ENCODE data around the gene UMAD1. TPM values are rescaled to one million over a fixed set of nuclear protein-coding genes. Genes with fewer than 3 reads are reported as not detected.

Gene UMAD1
- total RNA-seq, 2 donors from 2014 or later: 19.5 to 31.4 TPM

DNA sequence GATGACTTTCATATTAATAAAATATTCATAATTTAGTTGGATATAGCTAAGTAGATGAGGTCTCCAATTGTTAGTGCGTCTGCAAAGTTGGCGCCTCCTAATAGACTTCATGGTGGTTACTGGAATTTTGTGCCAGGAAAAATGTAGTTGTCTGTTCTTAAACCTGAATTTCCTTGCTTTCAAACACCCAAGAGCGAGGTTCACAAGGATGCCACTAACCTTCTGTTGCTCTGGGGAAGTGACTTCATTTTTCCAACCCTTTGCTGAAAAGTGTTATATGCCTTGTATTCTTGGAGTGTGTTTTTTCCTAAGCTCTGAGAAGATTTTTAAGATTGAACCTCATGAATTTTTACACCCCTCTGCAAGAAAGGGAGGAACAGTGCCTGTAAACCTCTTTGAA lies 229.1 kb downstream of the UMAD1 start:
- TF ChIP-seq, protein P1, sequence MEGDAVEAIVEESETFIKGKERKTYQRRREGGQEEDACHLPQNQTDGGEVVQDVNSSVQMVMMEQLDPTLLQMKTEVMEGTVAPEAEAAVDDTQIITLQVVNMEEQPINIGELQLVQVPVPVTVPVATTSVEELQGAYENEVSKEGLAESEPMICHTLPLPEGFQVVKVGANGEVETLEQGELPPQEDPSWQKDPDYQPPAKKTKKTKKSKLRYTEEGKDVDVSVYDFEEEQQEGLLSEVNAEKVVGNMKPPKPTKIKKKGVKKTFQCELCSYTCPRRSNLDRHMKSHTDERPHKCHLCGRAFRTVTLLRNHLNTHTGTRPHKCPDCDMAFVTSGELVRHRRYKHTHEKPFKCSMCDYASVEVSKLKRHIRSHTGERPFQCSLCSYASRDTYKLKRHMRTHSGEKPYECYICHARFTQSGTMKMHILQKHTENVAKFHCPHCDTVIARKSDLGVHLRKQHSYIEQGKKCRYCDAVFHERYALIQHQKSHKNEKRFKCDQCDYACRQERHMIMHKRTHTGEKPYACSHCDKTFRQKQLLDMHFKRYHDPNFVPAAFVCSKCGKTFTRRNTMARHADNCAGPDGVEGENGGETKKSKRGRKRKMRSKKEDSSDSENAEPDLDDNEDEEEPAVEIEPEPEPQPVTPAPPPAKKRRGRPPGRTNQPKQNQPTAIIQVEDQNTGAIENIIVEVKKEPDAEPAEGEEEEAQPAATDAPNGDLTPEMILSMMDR (IDR thresholded peaks at IDR 0.05): no peak
- no peak for TF ChIP-seq POLR2AphosphoS5 (IDR thresholded peaks at IDR 0.05)
- TF ChIP-seq POLR2A (IDR thresholded peaks at IDR 0.05): no peak
- intact Hi-C loops (cut with DNase I): no loop called here
- no peak for DNase-seq (ENCODE audit: low spot score)
- H3K27me3 ChIP-seq (replicated peaks; ENCODE audit: insufficient read depth): no peaks in the 10 kb centered on the region
- H3K9me3 ChIP-seq: no peaks in the 10 kb centered on the region
- H3K4me1 ChIP-seq (replicated peaks): no peaks in the 10 kb centered on the region
- H3K27ac ChIP-seq: no peak overlapping the region
- WGBS: 97% methylated on average over 3 of the region's 3 CpGs
- no peak overlapping the region for H3K4me3 ChIP-seq
- no peaks in the 10 kb centered on the region for H3K36me3 ChIP-seq

DNA sequence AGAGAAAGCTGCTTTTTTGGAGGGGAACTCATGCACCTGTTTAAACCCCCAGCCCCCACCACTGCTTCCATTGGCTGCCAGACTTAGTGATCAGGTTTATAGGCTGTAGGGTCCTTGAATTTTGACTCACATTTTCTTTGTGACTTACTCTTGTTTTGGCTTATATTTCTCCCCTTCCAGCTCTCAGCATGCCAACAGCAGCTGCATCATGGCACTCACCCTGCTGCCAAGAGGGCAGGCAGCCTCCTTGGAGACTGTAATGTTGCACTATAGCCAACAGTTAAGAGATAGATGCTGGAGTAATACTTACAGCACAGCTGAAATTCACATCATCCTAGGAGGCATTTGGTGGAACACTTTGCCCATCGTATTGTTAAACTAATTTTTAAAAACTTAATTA lies 230.0 kb downstream of the UMAD1 start:
- H3K27me3 ChIP-seq (replicated peaks; ENCODE audit: insufficient read depth): no peaks in the 10 kb centered on the region
- no peak overlapping the region for H3K4me3 ChIP-seq
- no peak for DNase-seq (ENCODE audit: low spot score)
- H3K27ac ChIP-seq: no peak overlapping the region
- TF ChIP-seq POLR2A (IDR thresholded peaks at IDR 0.05) (no peak), POLR2AphosphoS5 (IDR thresholded peaks at IDR 0.05) (no peak)
- TF ChIP-seq, protein P1 (IDR thresholded peaks at IDR 0.05): no peak
- H3K9me3 ChIP-seq: no peaks in the 10 kb centered on the region
- intact Hi-C loops (cut with DNase I): no loop called here
- WGBS: 97% methylated on average over 1 of the region's 1 CpG
- H3K4me1 ChIP-seq (replicated peaks): no peaks in the 10 kb centered on the region
- no peaks in the 10 kb centered on the region for H3K36me3 ChIP-seq

DNA sequence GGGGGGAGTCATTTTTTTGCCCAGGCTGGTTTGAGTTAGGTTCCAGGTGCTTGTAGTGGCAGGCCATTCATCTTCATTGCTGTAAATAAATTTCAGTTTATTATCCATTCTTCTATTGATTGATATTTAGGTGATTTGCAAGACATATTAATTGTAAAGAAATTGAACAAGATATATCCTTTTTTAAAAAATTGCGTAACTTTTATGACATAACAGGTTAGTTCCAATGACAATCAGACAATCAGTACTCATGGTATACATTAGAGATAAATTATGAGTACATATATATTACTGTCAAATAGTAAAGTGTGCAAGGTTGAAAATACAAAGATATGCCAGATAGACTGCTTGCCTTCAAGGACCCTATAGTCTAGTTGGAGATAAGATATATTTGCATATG lies 235.9 kb downstream of the UMAD1 start:
- WGBS: 95% methylated on average over 1 of the region's 1 CpG
- Histone ChIP-seq H3K4me3 (no peak overlapping the region), H3K36me3 (no peaks in the 10 kb centered on the region), H3K27me3 (replicated peaks; ENCODE audit: insufficient read depth) (no peaks in the 10 kb centered on the region), H3K27ac (no peak overlapping the region), H3K9me3 (no peaks in the 10 kb centered on the region), H3K4me1 (replicated peaks) (no peaks in the 10 kb centered on the region)
- intact Hi-C loops (cut with DNase I): no loop called here
- TF ChIP-seq POLR2A (IDR thresholded peaks at IDR 0.05) (no peak), POLR2AphosphoS5 (IDR thresholded peaks at IDR 0.05) (no peak)
- TF ChIP-seq, protein P1 (IDR thresholded peaks at IDR 0.05): no peak
- DNase-seq (ENCODE audit: low spot score): no peak

DNA sequence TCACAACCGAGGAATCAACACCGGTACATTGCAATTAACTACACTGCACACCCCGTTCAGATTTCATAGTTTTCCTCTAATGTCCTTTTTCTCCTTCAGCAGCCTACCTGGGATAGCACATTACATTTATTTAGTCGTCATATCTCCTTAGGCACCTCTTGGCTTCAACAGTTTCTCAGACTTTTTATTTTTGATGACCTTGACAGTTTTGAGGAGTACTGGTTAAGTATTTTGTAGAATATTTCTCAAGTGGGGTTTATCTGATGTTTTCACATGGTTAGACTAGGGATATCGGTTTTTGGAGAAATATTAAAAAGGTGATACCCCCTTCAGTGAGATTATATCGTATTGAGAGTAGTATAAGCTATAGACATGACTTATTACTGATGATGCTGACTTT lies 241.0 kb downstream of the UMAD1 start:
- Histone ChIP-seq H3K27me3 (replicated peaks; ENCODE audit: insufficient read depth) (no peaks in the 10 kb centered on the region), H3K36me3 (no peaks in the 10 kb centered on the region), H3K27ac (no peak overlapping the region), H3K4me1 (replicated peaks) (no peaks in the 10 kb centered on the region), H3K4me3 (no peak overlapping the region), H3K9me3 (no peaks in the 10 kb centered on the region)
- WGBS: 96% methylated on average over 6 of the region's 6 CpGs
- TF ChIP-seq POLR2AphosphoS5 (IDR thresholded peaks at IDR 0.05) (no peak), POLR2A (IDR thresholded peaks at IDR 0.05) (no peak)
- TF ChIP-seq, protein P1 (IDR thresholded peaks at IDR 0.05): no peak
- intact Hi-C loops (cut with DNase I): no loop called here
- DNase-seq (ENCODE audit: low spot score): no peak

DNA sequence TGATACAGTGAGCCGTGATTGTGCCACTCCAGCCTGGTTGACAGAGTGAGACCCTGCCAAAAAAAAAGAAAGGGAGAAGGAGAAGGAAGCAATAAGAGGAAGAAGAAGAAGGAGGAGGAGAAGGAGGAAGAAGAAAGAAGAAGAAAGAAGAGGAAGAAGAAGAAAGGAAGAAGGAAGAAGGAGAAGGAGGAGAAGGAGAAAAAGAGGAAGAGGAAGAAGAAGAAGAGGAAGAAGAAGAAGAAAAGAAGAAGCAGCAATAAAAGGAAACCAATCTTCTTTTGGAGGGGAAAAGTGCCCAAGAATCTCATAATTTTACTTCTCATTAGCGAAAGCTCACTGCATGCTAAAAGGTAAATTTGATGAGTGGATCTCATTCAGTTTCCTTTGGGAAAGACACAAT lies 242.3 kb downstream of the UMAD1 start:
- H3K4me1 ChIP-seq (replicated peaks): no peaks in the 10 kb centered on the region
- TF ChIP-seq, protein P1 (IDR thresholded peaks at IDR 0.05): no peak
- TF ChIP-seq POLR2A (IDR thresholded peaks at IDR 0.05): no peak
- TF ChIP-seq POLR2AphosphoS5 (IDR thresholded peaks at IDR 0.05): no peak
- H3K9me3 ChIP-seq: no peaks in the 10 kb centered on the region
- no peak overlapping the region for H3K27ac ChIP-seq
- no peaks in the 10 kb centered on the region for H3K27me3 ChIP-seq (replicated peaks; ENCODE audit: insufficient read depth)
- no peak for DNase-seq (ENCODE audit: low spot score)
- no peaks in the 10 kb centered on the region for H3K36me3 ChIP-seq
- intact Hi-C loops (cut with DNase I): no loop called here
- no peak overlapping the region for H3K4me3 ChIP-seq
- WGBS: 97% methylated on average over 2 of the region's 2 CpGs
